ENCODE results near the gene RHOH. TPM values are rescaled to one million over a fixed set of nuclear protein-coding genes. Genes with fewer than 3 reads are reported as not detected.

RHOH gene
- total and polyA plus RNA-seq, 2 of the 13 experiments (the other 11 are each of a cell fraction or from before 2014, with no cell fraction given), result 0.57 TPM; not detected in 1

DNA sequence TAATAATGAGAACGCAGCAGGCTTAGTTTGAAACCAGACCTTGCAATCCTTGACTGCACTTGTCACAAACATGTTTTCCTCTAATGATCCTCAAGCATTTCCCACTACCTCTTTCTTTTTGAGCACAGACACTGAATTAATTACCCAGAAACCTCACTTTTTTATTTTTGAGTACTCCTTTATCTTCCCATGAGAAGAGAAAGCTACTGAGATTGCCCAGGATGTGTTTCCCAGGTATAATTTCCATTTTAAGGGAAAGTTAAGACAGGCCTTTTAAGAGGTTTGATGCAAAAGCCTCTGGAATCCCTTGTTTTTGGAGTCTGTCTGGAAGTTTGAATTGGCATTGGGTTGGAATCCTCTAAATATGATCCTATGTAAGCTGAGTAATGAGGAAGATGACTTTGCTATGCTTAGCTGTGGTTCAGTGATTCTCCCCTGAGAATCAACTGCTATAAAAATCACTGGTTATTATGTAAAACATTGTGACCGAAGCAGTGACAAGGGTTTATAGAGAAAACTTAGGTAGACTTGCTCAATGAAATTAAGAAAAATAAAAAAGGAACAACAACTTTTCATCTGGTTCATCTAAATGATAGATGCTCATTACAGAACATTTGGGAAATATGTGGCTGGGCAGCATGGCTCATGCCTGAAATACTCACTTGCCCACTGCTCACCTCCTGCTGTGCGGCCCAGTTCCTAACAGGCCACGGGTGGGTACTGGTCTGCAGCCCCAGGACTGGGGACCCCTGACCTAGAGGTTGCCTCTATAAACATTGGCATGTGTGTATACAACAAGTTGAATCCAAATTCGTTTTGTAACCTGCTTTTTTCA lies 10.8 kb upstream of the RHOH start:
- no peaks in the 10 kb centered on the region for H4K20me1 ChIP-seq (ENCODE audit: insufficient read depth, low read length)
- H3K4me3 ChIP-seq (replicated peaks in 1 of 3; ENCODE audit: insufficient read depth in 1 of 3, low read depth in 2 of 3, low read length in 3 of 3), result no peak overlapping the region
- no peaks in the 10 kb centered on the region for H3K27me3 ChIP-seq (ENCODE audit: control insufficient read depth in 1 of 2, insufficient read depth in 2 of 2, low read length in 2 of 2)
- intact Hi-C loops (cut with micrococcal nuclease; ENCODE audit: unreplicated experiment) (no loop called here), in situ Hi-C loops (cut with HindIII; ENCODE audit: extremely low pct_ligation_motif_present, low pct_unique_long_range_greater_than_20kb) (no loop called here)
- BruUV-seq (replicated peaks), result no TSS peak
- TF ChIP-seq KAT2B (IDR thresholded peaks at IDR 0.05; ENCODE audit: borderline replicate concordance, low read depth, low read length) (no peak), GABPA (IDR thresholded peaks at IDR 0.05; ENCODE audit: low read depth, low read length) (no peak), GABPA (CRISPR knock-in tag; IDR thresholded peaks at IDR 0.05; ENCODE audit: low read depth) (no peak), JDP2 (CRISPR knock-in tag; IDR thresholded peaks at IDR 0.05; ENCODE audit: borderline replicate concordance) (no peak), TCF7L2 (IDR thresholded peaks at IDR 0.05; ENCODE audit: low read depth, low read length) (no peak), ZNF841 (CRISPR knock-in tag; IDR thresholded peaks at IDR 0.05; ENCODE audit: borderline replicate concordance) (no peak), ZFP37 (CRISPR knock-in tag; IDR thresholded peaks at IDR 0.05; ENCODE audit: borderline replicate concordance) (no peak), ZNF44 (CRISPR knock-in tag; IDR thresholded peaks at IDR 0.05) (no peak), ZNF501 (CRISPR knock-in tag; IDR thresholded peaks at IDR 0.05) (no peak), PTBP1 (IDR thresholded peaks at IDR 0.05; ENCODE audit: low read depth, low read length, poor library complexity, severe bottlenecking) (no peak), SPEN (CRISPR knock-in tag; IDR thresholded peaks at IDR 0.05; ENCODE audit: low read depth) (no peak), NFYB (CRISPR knock-in tag; IDR thresholded peaks at IDR 0.05) (no peak)
- TF ChIP-seq, protein P1, sequence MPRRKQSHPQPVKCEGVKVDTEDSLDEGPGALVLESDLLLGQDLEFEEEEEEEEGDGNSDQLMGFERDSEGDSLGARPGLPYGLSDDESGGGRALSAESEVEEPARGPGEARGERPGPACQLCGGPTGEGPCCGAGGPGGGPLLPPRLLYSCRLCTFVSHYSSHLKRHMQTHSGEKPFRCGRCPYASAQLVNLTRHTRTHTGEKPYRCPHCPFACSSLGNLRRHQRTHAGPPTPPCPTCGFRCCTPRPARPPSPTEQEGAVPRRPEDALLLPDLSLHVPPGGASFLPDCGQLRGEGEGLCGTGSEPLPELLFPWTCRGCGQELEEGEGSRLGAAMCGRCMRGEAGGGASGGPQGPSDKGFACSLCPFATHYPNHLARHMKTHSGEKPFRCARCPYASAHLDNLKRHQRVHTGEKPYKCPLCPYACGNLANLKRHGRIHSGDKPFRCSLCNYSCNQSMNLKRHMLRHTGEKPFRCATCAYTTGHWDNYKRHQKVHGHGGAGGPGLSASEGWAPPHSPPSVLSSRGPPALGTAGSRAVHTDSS (CRISPR knock-in tag; conservative IDR thresholded peaks at IDR 0.05), result no peak
- TF ChIP-seq, protein P2, sequence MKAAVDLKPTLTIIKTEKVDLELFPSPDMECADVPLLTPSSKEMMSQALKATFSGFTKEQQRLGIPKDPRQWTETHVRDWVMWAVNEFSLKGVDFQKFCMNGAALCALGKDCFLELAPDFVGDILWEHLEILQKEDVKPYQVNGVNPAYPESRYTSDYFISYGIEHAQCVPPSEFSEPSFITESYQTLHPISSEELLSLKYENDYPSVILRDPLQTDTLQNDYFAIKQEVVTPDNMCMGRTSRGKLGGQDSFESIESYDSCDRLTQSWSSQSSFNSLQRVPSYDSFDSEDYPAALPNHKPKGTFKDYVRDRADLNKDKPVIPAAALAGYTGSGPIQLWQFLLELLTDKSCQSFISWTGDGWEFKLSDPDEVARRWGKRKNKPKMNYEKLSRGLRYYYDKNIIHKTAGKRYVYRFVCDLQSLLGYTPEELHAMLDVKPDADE (CRISPR knock-in tag; IDR thresholded peaks at IDR 0.05), result no peak
- H3K4me1 ChIP-seq (ENCODE audit: insufficient read depth, low read length), result peaks cover 24% of the 10 kb centered on the region
- no peak overlapping the region for H3K9ac ChIP-seq (ENCODE audit: insufficient read depth, low read depth, low read length)
- no peaks in the 10 kb centered on the region for H3K36me3 ChIP-seq (replicated peaks in 1 of 2; ENCODE audit: control insufficient read depth in 1 of 2, insufficient read depth in 2 of 2, low read length in 2 of 2)
- no peak overlapping the region for H2AFZ ChIP-seq (ENCODE audit: low read length)
- ChIA-PET CTCF (ENCODE audit: low intra/inter-chr PET ratio, low total read pairs) (no interaction called here), POLR2A (no interaction called here)
- WGBS (ENCODE audit: low lambda C conversion rate), result 54% methylated on average over 5 of the region's 5 CpGs
- DNase-seq (ENCODE audit: low spot score) (no peak), FAIRE-seq (no peak), ATAC-seq (no peak)
- no peaks in the 10 kb centered on the region for H3K79me2 ChIP-seq (ENCODE audit: insufficient read depth, low read length)
- no peak overlapping the region for H3K27ac ChIP-seq (ENCODE audit: extremely low read length, insufficient read depth, low read length)
- H3K4me2 ChIP-seq (ENCODE audit: low read depth, low read length), result no peak overlapping the region
- no peaks in the 10 kb centered on the region for H3K9me3 ChIP-seq (ENCODE audit: low read length)

All from HepG2 (cell line).